HG03354 (cell line): ENCODE measurements around the gene SPIRE2.
"Not testable (repeated sequence)": the region's sequence is repeated elsewhere in the genome, so short reads cannot be mapped to it uniquely, and the experiment has no call there.

Experiments
- ATAC-seq: cut with Tn5 transposase; IDR thresholded peaks from one replicate; pipeline ENCODE4 v1.9.1; 2021; ENCODE audit warnings: mild to moderate bottlenecking; ENCODE audit not compliant: unreplicated experiment, poor library complexity, severe bottlenecking

The SPIRE2 gene

DNA sequence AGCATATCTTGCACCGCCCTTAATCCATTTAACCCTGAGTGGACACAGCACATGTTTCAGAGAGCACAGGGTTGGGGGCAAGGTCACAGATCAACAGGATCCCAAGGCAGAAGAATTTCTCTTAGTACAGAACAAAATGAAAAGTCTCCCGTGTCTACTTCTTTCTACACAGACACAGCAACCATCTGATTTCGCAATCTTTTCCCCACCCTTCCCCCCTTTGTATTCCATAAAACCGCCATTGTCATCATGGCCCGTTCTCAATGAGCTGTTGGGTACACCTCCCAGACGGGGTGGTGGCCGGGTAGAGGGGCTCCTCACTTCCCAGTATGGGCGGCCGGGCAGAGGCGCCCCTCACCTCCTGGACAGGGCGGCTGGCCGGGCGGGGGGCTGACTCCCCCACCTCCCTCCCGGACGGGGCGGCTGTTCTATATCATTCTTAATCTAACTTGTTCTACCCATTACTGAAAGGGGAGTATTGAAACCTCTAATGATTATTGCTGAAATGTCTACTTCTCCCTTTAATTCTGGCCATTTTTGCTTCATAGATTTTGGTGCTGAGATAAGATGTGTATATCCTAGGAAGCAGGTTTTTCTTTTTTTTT lies 21.6 kb upstream of the SPIRE2 start:
- ATAC-seq = not testable (repeated sequence)

DNA sequence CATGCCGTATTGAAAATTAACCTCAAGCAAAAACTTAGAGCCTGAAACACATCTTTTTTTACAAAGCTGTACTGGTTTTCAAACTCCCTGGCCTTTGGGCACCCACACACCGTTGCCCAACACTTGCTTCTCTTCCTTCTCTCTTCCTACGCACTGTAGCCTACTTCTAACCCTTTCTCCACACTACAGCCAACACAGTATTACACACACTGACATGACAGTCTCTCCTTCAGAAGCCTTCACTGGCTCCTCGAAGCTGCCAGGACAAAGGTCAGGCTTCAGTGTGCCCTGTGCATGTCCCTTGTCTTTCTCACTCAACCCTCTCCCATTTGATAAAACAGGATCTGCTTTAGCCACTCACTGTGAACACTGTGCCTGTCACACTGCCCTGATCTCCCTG lies 19.8 kb upstream of the SPIRE2 start:
- ATAC-seq = no peak

DNA sequence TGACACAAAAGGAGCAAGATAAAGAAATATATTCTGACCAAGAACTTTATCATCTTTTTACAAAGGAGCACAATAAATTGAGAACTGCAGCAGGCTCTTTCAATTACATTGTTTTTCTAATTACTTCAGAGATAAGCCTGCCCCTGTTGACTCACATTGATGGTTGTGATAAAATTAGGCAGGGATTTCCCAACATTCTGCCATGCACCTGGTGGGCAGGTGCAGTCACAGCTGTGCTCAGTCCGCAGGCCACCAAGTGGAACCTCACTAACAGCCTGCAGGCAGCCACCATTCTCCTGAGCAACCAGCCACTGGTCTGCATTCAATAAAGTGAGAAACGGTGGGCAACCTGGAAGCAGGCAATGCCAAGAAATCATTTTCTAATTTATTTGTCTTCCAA lies 17.0 kb upstream of the SPIRE2 start:
- no peak for ATAC-seq

DNA sequence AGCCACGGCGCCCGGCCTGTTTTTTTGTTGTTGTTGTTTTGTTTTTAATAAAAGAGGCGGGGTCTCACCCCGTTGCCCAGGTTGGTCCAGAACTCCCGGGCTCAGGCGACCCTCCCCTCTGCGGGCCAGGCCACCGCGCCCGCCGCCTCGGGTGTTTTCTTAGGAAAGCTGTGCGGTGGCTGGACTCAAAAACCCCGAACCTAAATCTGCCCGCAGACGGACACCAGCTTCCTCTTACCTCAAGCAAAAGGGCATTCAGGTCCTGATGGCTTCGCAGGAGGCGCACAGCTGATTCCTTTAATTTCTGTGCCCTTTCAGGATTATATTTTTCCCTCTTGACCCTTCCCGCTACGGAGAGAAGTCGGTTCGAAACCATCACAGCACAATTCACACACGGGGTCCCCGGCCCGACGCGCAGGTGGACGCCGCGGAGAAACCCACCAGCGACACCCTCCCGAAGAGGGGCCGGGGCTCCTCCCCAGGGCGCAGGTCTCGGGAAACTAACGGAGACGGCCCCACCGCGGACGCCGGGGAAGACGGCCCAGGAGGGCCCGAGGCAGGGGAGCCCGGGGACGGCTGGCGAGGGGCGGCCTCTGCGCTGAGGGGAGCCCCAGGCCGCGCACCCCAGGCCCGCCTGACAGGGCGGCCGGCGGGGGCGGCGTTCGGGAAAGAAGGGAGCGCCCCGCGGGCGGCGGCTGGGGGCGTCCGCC lies 12.5 kb upstream of the SPIRE2 start:
- ATAC-seq = peak; percentile 32

DNA sequence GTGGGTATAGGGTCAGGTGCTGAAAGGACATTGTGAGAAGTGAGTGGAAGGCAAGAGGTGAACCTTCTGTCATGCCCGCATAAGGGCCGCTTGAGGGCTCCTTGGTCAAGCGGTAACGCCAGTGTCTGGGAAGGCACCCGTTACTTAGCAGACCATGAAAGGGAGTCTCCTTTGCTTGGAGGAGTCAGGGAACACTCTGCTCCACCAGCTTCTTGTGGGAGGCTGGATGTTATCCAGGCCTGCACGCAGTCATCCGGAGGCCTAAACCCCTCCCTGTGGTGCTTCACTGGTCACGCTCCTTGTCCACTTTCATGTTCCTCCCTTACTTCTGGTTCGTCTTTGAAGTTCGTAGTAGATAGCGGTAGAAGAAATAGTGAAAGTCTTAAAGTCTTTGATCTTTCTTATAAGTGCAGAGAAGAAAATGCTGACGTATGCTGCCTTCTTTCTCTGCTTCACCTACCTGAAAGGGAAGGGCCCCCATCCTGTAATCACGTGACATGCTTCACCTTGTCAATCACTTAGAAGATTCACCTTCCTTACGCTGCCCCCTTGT lies 9.3 kb upstream of the SPIRE2 start:
- not testable (repeated sequence) for ATAC-seq

DNA sequence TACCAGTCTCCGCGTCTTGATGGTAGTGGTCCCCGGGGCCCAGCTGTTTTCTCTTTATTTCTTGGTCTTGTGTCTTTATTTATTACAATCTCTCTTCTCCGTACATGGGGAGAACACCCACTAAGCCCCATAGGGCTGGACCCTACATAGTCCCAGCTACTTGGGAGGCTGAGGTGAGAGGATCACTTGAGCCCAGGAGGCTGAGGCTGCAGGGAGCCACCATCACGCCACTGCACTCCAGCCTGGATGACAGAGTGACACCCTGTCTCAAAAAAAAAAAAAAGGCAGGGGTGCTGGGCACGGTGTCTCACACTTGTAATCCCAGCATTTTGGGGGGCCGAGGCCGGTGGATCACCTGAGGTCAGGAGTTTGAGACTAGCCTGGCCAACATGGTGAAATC lies 8.8 kb upstream of the SPIRE2 start:
- not testable (repeated sequence) for ATAC-seq

DNA sequence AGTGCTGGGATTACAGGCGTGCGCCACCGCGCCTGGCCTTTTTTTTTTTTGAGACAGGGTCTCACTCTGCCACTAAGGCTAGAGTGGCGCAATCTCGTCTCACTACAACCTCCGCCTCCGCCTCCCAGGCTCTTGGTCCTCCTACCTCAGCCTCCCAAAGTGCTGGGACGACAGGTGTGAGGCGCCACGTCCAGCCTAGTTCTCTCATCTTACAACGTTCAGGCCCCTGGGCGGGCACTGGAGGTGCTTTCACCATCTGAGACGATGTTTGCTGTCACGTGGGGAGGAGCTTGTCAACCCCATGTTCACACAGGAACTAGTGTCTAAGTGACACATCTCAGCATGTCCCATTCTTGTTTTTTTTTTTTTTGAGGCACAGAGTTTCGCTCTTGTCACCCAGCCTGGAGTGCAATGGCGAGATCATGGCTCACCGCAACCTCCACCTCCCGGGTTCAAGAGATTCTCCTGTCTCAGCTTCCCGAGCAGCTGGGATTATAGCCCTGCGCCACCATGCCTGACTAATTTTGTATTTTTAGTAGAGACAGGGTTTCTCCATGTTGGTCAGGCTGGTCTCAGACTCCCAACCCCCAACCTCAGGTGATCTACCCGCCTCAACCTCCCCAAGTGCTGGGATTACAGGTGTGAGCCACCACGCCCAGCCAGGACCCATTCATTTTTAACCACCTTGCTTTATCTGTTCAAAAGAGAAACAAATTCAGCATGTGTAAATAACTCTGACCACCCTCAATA lies 6.7 kb upstream of the SPIRE2 start:
- ATAC-seq = no peak

DNA sequence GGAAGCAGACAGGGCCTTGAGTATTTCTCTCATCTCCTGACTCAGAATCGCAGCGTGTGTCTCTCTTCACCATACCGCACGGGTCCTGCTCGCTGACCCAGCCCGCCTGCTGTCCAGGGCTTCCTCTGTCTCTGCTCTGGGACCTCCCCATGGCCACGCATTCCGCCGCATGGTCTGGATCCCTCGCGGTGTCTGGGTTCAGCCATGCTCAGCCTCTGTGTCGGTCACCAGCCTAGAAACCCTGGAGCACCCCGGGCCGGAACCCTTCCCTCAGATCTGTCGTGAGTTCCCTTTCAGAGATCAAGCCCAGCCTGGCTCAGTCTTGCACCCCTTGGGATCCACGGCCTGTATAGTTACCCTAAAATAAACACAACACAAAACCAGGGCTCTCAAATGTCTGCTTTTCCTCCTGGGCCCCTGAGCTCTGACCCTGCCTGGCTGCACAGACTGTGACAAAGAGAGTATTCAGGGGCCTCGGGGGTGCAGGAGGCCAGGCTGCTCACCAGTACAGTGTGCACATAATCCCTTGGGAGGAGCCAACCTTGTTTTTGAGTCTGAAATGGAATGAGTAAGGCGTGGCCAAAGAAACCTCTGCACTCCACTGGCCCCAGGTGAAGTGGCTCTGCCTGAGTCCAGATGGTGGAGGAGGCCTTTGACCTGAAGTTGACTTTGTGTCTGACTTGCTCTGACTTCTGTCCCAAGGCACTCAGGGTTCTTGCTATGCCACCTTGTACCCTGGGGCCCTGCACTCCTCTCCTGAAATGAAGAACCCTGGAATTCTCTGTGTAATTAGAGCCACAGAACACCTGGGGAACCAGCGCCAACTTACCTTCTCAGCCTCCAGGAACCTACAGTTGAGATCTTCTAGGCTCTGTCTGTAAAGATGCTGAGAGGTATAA lies 5.8 kb upstream of the SPIRE2 start:
- ATAC-seq = no peak

DNA sequence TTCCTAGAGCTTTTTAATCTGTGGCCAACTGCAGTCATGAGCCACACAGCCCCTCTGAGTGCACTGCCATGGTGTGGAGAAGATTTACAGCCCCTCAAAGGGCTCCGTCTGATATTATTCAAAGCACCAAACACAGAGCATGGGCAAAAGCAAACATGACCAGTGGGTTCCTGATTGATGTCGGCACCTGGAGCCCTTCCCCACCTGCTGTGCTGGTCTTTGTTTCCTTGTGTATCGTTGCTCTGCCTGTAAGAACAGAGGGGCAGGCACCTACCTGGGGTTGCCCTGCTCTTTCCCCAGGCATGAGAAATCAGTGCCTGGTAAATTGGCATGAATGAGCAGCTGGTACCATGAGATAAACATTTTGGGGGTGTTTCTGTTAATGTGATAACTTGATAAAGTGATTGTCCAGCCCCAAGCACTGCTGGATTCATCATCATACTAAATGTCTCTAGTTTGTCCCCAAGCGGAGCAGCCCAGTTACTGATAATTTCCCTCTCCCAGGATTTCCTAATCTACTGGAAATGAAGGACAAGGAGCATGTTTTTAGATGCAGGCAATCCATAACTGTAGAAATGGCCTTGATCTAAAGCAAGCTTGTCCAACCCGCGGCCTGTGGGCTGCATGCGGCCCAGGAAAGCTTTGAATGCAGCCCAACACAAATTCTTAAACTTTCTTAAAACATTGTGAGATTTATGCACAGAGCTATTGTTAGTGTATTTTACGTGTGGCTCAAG lies 5.0 kb upstream of the SPIRE2 start:
- ATAC-seq = no peak

DNA sequence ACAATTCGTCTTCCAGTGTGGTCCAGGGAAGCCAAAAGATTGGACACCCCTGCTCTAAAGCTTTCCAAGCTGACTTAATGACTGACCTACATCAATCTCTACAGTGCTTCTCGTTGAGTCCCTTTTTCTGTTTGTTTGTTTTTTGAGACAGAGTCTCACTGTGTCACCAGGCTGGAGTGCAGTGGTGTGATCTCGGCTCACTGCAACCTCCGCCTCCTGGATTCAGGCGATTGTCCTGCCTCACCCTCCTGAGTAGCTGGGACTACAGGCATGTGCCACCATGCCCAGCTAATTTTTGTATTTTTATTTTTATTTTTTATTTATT lies 4.5 kb upstream of the SPIRE2 start:
- ATAC-seq = not testable (repeated sequence)

DNA sequence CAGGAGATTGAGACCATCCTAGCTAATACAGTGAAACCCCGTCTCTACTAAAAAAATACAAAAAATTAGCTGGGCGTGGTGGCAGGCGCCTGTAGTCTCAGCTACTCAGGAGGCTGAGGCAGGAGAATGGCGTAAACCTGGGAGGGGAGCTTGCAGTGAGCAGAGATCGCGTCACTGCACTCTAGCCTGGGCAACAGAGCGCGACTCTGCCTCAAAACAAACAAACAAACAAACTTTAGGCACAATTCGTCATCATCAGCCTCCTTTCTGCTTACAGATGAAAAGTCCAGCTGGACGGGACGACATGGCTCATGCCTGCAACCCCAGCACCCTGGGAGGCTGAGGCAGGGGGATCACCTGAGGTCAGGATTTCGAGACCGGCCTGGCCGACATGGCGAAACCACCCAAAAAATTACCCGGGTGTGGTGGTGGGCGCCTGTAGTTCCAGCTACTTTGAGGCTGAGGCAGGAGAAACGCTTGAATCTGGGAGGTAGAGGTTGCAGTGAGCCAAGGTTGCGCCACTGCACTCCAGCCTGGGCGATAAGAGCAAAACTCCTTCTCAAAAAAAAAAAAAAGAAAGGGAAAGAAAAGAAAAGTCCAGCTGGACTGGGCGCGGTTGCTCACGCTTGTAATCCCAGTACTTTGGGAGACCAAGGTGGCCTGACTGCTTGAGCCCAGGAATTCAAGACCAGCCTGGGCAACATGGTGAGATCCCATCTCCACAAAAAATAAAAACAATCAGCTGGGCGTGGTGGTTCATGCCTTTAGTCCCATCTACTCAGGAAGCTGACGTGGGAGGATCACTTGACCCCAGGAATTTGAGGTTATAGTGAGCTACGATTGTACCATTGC lies 1.5 kb upstream of the SPIRE2 start:
- no peak for ATAC-seq

DNA sequence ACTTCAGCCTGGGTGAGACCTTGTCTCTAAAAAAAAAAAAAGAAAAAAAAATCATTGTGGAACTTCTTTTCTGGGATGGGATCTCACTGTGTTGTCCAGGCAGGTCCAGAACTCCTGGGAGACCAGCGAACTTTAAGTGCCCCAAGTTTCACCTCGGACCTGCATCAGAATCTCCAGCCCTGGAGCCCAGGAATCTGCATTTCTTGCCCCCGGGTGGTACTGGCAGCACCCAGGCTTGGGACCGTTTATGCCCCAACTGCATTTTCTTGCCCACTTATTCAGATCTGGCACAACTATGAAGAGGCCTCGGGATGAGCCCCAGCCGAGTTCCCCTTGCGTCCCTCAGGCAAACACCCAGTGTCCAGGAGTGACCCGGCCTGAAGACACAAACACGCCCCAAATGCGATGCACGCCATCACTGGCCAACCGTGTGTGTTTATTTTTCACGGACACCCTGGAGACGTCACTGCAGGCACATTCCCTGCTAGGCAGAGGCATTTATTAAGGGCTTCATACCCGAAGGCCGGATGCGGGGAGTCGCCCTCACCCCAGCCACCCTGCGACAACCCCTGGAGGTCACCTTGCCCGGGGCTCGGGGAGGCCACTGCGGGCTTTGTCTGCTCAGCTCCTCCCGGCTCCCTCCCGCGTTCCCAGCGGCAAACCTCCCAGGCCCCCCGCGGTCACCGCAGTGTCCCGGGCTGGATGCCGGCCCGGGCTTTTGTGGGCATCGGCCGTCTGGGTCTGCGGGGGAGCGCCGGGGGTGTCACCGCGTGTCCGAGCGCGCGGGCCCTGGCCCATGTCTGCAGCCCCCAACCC lies 684 bp upstream of the SPIRE2 start:
- ATAC-seq = no peak

DNA sequence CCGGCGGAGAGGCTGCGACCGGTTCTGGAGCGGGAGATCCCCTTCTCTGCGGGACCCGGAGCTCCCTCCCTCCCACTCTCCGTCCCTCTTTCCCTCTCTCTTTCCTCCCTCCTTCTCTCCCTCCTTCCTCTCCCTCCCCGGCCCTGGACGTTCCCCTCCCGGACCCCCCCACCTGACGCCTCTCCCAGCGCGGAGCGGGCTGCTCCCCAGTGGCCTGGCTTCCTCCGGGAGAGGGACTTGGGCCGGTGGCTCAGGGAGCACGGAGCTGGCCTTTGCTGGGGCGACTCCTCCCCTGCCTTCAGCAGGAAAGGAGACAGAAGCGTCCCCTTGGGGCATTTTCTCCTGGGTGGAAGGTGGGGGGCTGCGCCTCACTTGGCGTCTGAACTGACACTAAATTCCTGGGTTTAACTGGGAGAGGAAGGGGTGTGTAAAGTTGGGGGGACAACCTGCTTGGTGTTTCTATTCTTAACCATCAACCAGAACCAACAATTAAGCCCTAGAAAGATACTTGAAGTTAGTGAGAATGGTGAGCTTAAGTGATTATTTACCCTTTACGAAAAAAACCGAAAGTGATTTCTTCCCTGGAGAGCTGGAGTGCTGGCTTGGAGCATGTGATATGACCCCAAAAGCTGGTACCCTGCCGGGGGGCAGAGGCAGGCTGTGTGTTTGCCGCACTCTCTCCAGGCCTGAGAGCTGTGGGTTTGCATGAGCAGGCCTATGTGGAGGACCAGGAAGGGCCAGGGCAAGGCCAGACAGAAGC lies 775 bp downstream of the SPIRE2 start:
- ATAC-seq = no peak

DNA sequence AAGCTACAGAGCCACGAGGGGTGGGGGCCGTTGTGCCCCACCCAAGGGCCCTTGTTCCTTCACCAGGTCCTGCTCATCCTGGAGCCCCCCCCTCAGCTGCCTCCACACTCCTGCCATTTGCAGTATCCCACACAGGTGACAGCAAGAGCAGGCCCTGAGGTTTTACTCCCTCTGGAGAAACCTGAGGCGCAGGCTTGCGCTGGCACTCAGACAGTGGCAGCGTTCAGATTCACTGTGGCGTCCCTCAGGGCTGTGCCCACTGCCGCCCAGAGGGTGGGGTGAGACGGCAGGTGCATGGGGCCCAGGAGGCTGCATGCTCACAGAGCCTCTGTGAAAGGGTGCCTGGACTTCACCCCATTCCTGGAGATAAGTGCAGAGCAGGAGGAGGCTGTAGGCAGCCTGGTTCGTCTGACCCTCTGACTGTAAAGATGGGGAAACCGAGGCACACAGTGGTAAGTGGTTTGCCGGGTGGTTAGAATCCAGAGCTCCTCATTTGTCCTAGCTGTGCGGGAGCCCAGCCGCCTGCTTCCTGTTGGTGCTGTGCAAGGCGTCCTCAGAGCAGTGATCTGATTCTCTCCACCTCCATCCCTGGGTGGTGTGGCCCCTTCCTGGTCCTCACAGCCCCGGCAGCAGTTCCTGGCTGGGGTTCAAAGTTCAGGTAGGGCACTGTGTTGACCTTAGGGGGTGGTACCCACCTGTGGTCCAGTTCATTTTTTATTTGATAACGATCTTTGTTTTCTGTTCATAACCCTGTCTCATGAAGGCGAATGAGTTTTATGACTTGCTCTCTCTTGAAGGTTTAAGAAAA lies 1.6 kb downstream of the SPIRE2 start:
- no peak for ATAC-seq

DNA sequence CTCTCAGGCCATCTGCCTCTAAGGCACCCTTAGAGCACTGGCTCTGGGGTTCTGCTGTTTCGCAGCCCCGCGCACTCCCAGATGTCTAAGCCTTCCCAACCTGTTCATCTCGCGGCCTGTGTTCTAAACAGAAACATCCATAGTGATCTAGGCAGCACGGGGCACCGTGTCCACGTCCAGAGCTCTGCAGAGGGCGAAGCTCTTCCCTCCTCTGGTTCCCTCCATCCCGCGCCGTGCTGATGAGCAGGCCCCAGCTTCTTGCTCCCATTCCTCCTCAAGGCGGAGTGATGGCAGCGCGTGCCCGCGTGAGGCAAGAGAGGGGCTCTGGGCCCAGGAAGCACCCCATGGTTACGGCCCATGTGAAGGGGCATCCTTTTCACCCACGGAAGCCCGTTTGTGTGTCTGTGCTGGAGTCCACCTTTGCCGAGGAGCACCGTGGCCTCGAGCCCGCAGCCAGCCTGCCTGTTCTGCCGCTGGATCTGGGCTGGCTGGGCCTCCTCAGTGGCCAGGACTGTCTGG lies 3.6 kb downstream of the SPIRE2 start:
- no peak for ATAC-seq
